ENCODE data around the gene SLC25A19.

SLC25A19 gene

GRCh38 chr17:75239778-75240393 is 49.3 kb downstream of the SLC25A19 start:
- DNase-seq: no peak

GRCh38 chr17:75239214-75239613 is 50.0 kb downstream of the SLC25A19 start:
- DNase-seq: no peak

- DNase-seq: peak; percentile 55 to 60
Measured at GRCh38 chr17:75238684-75239191, 50.5 kb downstream of the SLC25A19 start.

DNA sequence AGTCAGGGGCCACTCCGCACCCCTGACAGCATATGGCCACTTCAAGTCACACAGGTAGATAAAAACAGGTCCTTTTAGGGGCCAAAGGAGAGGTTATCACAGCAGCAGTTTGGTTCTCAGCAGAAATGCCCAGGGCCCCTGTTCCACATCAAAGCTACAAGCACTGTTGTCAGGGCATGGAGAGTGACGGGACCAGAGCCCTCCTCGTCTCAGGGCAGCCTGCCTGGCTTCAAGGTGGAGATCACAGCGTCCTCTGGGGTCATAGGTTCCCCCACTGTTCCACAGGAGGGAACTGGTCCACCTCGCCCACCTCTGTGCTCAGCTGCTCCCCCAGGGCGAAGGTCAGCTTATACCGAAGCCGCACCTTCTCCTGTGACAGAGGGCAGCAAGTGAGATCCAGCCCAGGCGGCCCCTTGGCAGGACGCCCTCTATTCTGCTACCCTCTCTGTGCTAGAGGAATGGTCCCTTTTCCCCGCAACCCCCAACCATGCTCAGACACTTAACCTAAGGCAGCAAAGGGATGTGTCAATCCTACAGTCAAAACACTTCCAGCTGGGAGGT is 51.1 kb downstream of the SLC25A19 start:
- no peak for DNase-seq

DNA sequence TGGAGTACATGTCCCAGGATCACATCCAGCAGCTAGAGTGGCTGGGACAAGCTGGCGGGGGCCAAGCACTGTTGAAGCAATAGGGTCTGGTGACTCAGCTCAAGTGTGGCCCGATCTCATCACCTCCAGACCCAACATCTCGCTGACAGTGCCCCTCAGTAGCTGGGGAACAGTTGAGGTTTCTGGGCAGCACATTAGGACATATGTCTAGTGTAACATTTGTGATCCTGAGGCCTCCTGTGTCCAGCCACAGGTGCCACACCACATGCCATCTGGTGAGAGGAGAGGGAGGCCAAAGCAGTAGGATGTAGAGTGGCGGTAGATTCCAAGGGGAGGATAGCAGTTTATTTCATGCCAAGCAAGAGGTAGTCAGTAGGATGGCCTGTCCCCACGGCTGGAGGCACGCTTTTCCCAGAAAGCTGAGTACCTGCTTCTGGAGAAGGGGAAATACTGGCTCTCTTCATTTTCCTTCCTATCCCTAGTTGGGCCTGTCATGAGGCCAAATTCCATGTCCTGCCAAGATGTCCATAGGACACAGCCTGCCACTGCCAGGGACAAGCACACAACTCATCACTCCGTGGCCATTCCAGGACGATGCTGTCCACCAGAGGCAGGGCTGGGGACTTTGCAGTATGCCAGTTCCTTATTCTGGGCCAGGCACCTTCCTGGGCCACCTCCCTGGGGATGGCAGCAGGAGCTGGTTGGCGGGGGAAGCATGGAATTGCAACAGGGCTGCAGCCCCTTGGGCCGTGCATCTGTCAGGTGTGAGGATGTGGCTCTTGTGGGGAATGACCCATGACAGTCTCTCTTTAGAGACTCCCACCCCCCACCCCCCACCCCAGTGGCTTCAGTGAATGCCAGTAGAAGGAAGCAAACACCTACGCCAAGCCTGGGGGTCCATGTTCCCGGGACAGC is 51.9 kb downstream of the SLC25A19 start:
- DNase-seq: no peak

GRCh38 chr17:75232786-75233185 is 56.4 kb downstream of the SLC25A19 start:
- DNase-seq: no peak

DNA sequence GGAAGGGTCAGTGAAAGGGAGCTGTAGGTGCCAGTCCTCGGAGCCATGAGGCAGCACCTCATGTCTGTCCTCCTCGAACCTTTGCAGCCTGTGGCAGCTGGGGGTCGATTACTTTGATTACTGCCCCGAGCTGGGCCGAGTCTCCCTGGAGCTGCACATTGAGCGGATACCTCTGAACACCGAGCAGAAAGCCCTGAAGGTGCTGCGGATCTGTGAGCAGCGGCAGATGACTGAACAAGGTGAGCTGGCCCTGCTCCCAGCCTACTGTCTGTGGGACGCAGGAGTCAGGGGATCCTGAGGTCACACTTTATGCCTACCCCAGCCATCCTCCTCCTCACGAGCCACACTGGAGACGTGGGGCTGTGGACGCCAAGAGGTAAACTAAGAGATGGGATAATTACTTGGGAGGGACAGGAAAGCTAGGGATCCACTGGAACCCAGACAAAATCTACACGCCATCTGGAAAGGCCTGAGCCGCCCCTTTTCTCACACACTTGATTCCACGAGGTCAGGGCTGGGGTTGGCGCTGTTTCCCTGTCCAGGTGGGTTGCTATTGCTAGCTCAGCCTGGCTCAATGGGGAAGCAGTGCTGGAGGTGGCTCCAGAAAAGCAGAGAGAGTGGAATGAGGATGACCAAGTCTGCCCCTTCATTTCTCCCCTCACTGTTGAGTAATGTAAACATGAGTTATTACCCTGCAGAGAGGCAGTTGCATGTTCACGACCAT is 57.3 kb downstream of the SLC25A19 start:
- no peak for DNase-seq

- no peak for DNase-seq
Measured at GRCh38 chr17:75231071-75231470, 58.2 kb downstream of the SLC25A19 start.

- no peak for DNase-seq
Measured at GRCh38 chr17:75228847-75229246, 60.4 kb downstream of the SLC25A19 start.

DNA sequence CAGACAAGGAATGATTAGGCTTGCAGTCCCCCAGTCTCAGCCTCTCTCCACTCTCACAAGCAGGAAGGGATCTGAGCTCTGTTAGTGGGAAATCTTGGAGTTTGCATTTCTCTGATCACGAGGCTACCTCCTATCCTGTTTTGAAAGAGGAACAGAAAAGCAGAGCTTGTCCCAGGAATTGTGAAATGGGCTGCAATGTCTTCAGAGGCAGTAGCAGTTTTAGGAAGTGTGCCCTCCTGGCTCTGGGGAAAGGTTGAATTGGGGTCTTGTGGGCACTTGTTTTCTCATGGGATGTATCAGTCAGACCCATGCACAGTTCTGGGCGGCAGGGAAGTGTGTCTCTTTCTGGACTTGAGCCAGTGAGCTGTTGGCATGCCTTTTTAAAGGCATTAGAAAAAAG is 60.9 kb downstream of the SLC25A19 start:
- no peak for DNase-seq

DNA sequence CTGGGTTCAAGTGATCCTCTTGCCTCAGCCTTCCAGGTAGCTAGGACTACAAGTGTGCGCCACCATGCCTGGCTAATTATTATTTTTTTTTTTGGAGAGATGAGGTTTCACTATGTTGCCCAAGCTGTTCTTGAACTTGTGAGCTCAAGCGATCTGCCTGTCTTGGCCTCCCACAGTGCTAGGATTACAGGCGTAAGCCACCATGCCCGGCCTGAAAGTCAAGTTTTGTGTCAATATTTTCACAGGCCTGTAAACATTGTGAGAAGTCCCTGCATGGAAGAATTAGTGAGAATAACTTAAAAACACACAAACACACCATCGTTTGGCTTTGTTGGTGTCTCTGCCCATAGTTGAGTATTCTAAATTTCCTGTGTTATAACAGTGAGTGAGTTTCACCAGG is 61.5 kb downstream of the SLC25A19 start:
- no peak for DNase-seq

GRCh38 chr17:75225016-75225415 is 64.2 kb downstream of the SLC25A19 start:
- DNase-seq: no peak

All from stimulated activated CD4-positive, alpha-beta T cell treated with anti-CD3 and anti-CD28 coated beads, Interleukin-4, amount 100 ng/mL, for 4 hours (primary cell).